ENCODE measurements around the gene BMP2K. TPM values are rescaled to one million over a fixed set of nuclear protein-coding genes. Genes with fewer than 3 reads are reported as not detected.

Gene BMP2K
- total and polyA plus RNA-seq, 2 experiments from 2014 or later, result 8.2 to 32.5 TPM

- Histone ChIP-seq H3K9me2 (ENCODE audit: insufficient read depth) (no peaks in the 10 kb centered on the region), H4K20me1 (replicated peaks; ENCODE audit: insufficient read depth) (no peaks in the 10 kb centered on the region), H3K36me3 (ENCODE audit: insufficient read depth) (peaks cover 6% of the 10 kb centered on the region; the same call in 1 of the 2 replicates), H2AFZ (no peak overlapping the region), H3K4me2 (no peak overlapping the region), H3F3A (replicated peaks; ENCODE audit: low read depth) (no peaks in the 10 kb centered on the region), H3K4me1 (ENCODE audit: insufficient read depth) (no peaks in the 10 kb centered on the region), H3K27me3 (ENCODE audit: insufficient read depth) (no peaks in the 10 kb centered on the region), H3K79me2 (replicated peaks; ENCODE audit: insufficient read depth) (no peaks in the 10 kb centered on the region), H3K27ac (ENCODE audit: low read depth) (no peak overlapping the region), H3K4me3 (no peak overlapping the region)
- Mint-ChIP-seq H3K4me3 (no peak overlapping the region), H3K9me3 (no peaks in the 10 kb centered on the region; the same call in 2 of the 3 replicates), H3K27me3 (ENCODE audit: insufficient read depth, low read depth, poor library complexity) (no peaks in the 10 kb centered on the region), H3K4me1 (no peaks in the 10 kb centered on the region), H3K27ac (no peak overlapping the region), H3K36me3 (ENCODE audit: low read depth) (peaks cover 9% of the 10 kb centered on the region; the same call in 2 of the 3 replicates)
- TF ChIP-seq EZH2phosphoT487 (IDR thresholded peaks at IDR 0.05; ENCODE audit: unreplicated experiment) (no peak), CTCF (conservative IDR thresholded peaks at IDR 0.05; ENCODE audit: low read depth in 2 of 2) (no peak), ZNF331 (CRISPR knock-in tag; IDR thresholded peaks at IDR 0.05; ENCODE audit: low read depth) (no peak), REST (IDR thresholded peaks at IDR 0.05; ENCODE audit: unreplicated experiment) (no peak), ETS1 (IDR thresholded peaks at IDR 0.05) (no peak), STAT1 (IDR thresholded peaks at IDR 0.05; ENCODE audit: unreplicated experiment) (no peak), ZNF114 (CRISPR knock-in tag; IDR thresholded peaks at IDR 0.05) (no peak), ZNF462 (CRISPR knock-in tag; IDR thresholded peaks at IDR 0.05) (no peak), JUNB (IDR thresholded peaks at IDR 0.05; ENCODE audit: unreplicated experiment) (no peak)
- no peak for ATAC-seq
- no peak for DNase-seq (ENCODE audit: low spot score)
Observed at GRCh38 chr4:78863991-78864390, 87.8 kb downstream of the BMP2K start.

All from GM23338 (cell line).